ENCODE results near the gene KIF3C.

Gene KIF3C

GRCh38 chr2:25994509-25994908, 12.2 kb upstream of the KIF3C start:
- Histone ChIP-seq H3K36me3 (ENCODE audit: control insufficient read depth in 2 of 2, insufficient read depth in 1 of 2, low read length in 2 of 2) (no peaks in the 10 kb centered on the region), H3K27ac (ENCODE audit: extremely low read depth, low read depth, low read length) (no peak overlapping the region), H3K4me1 (ENCODE audit: control insufficient read depth, insufficient read depth, low read length) (0 out of 2 replicates have a peak, but pooled peaks cover 3% of the 10 kb centered on the region), H3K9me3 (ENCODE audit: control insufficient read depth, insufficient read depth, low read depth, low read length) (no peaks in the 10 kb centered on the region), H3K4me3 (ENCODE audit: low read depth, low read length) (no peak overlapping the region)
- ChIA-PET CTCF (interaction anchor here (1.3 to 1.6 kb wide), 3 partner anchors 10 to 44 kb away, joined by 4 to 5 read pairs (median 4); no protein-coding TSS in a partner anchor), POLR2A (interaction anchor here (1.5 kb wide), 1 partner anchor 13 kb away, joined by 5 read pairs; the partner anchor contains the start of gene KIF3C)
- no peak for TF ChIP-seq ZNF221 (tag by site-specific recombination; IDR thresholded peaks at IDR 0.05; ENCODE audit: borderline replicate concordance)
- TF ChIP-seq ZSCAN16 (tag by site-specific recombination; IDR thresholded peaks at IDR 0.05), result no peak
- no peak for TF ChIP-seq ZNF404 (tag by site-specific recombination; IDR thresholded peaks at IDR 0.05)
- TF ChIP-seq ZFP41 (tag by site-specific recombination; IDR thresholded peaks at IDR 0.05; ENCODE audit: borderline replicate concordance), result no peak
- TF ChIP-seq ZNF585B (tag by site-specific recombination; IDR thresholded peaks at IDR 0.05), result no peak
- TF ChIP-seq ZNF704 (tag by site-specific recombination; IDR thresholded peaks at IDR 0.05), result no peak
- TF ChIP-seq ZNF777 (tag by site-specific recombination; IDR thresholded peaks at IDR 0.05; ENCODE audit: borderline replicate concordance), result no peak

GRCh38 chr2:25993049-25993448, 10.8 kb upstream of the KIF3C start:
- Histone ChIP-seq H3K4me3 (ENCODE audit: low read depth, low read length) (no peak overlapping the region), H3K9me3 (ENCODE audit: control insufficient read depth, insufficient read depth, low read depth, low read length) (no peaks in the 10 kb centered on the region), H3K4me1 (ENCODE audit: control insufficient read depth, insufficient read depth, low read length) (0 out of 2 replicates have a peak, but pooled peaks cover 3% of the 10 kb centered on the region), H3K36me3 (ENCODE audit: control insufficient read depth in 2 of 2, insufficient read depth in 1 of 2, low read length in 2 of 2) (no peaks in the 10 kb centered on the region), H3K27ac (ENCODE audit: extremely low read depth, low read depth, low read length) (no peak overlapping the region)
- TF ChIP-seq ZBTB7A (tag by site-specific recombination; IDR thresholded peaks at IDR 0.05; ENCODE audit: low read depth) (no peak), ZNF701 (tag by site-specific recombination; IDR thresholded peaks at IDR 0.05) (0 out of 2 replicates have a peak, but pooled peaks have one; percentile 31), ZNF175 (tag by site-specific recombination; IDR thresholded peaks at IDR 0.05) (no peak)
- ChIA-PET CTCF (interaction anchor here (0.6 to 0.7 kb wide), 2 partner anchors 95 to 388 kb away, joined by 3 read pairs; no protein-coding TSS in a partner anchor), POLR2A (interaction anchor here (1.5 kb wide), 1 partner anchor 11 kb away, joined by 5 read pairs; the partner anchor contains the start of gene KIF3C)

DNA sequence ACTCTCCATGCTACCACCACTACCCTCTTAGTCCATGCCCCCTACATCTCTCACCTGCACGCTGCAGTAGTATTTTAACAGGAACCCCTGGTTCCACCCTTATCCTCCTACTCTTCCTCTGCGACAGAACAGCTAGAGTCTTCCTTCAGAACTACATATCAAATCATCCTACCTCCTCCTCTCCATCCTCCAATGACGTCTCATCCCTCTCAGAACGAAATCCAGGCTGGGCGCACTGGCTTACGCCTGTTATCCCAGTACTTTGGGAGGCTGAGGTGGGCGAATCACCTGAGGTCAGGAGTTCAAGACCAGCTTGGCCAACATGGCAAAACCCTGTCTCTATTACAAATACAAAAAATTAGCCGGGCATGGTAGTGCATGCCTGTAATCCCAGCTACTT, 10.3 kb upstream of the KIF3C start:
- Histone ChIP-seq H3K4me3 (ENCODE audit: low read depth, low read length) (no peak overlapping the region), H3K27ac (ENCODE audit: extremely low read depth, low read depth, low read length) (no peak overlapping the region), H3K9me3 (ENCODE audit: control insufficient read depth, insufficient read depth, low read depth, low read length) (no peaks in the 10 kb centered on the region), H3K36me3 (ENCODE audit: control insufficient read depth in 2 of 2, insufficient read depth in 1 of 2, low read length in 2 of 2) (no peaks in the 10 kb centered on the region), H3K4me1 (ENCODE audit: control insufficient read depth, insufficient read depth, low read length) (0 out of 2 replicates have a peak, but pooled peaks cover 3% of the 10 kb centered on the region)
- ChIA-PET POLR2A (no interaction called here), CTCF (interaction anchor here (1.5 kb wide), 1 partner anchor 25 kb away, joined by 10 read pairs; no protein-coding TSS in a partner anchor)
- TF ChIP-seq ZNF658 (tag by site-specific recombination; IDR thresholded peaks at IDR 0.05), result no peak
- no peak for TF ChIP-seq PATZ1 (tag by site-specific recombination; IDR thresholded peaks at IDR 0.05)
- TF ChIP-seq YY2 (tag by site-specific recombination; IDR thresholded peaks at IDR 0.05), result no peak
- TF ChIP-seq ZNF837 (tag by site-specific recombination; IDR thresholded peaks at IDR 0.05), result no peak
- no peak for TF ChIP-seq ZNF148 (tag by site-specific recombination; IDR thresholded peaks at IDR 0.05; ENCODE audit: borderline replicate concordance)
- no peak for TF ChIP-seq ZNF549 (tag by site-specific recombination; IDR thresholded peaks at IDR 0.05)
- no peak for TF ChIP-seq OVOL3 (tag by site-specific recombination; IDR thresholded peaks at IDR 0.05)
- no peak for TF ChIP-seq ZNF530 (tag by site-specific recombination; IDR thresholded peaks at IDR 0.05; ENCODE audit: low read depth)
- no peak for TF ChIP-seq ZNF426 (tag by site-specific recombination; IDR thresholded peaks at IDR 0.05)
- no peak for TF ChIP-seq GLI2 (tag by site-specific recombination; IDR thresholded peaks at IDR 0.05; ENCODE audit: borderline replicate concordance, low read depth)

All from HEK293 (cell line).